ENCODE data around the gene ENPP3.

Gene ENPP3

GRCh38 chr6:131642565-131642964 lies 5.5 kb downstream of the ENPP3 start:
- H3K27me3 ChIP-seq: no peaks in the 10 kb centered on the region
- H3K4me2 ChIP-seq: no peak overlapping the region
- H3K9ac ChIP-seq: no peak overlapping the region
- TF ChIP-seq Cebpa-rat (IDR thresholded peaks at IDR 0.05): no peak
- H3K9me3 ChIP-seq: no peaks in the 10 kb centered on the region
- H3K27ac ChIP-seq: no peak overlapping the region
- no peaks in the 10 kb centered on the region for H4K20me1 ChIP-seq
- H3K36me3 ChIP-seq: no peaks in the 10 kb centered on the region
- H3K4me1 ChIP-seq: no peaks in the 10 kb centered on the region
- H3K4me3 ChIP-seq: no peak overlapping the region

- no peak overlapping the region for H3K4me2 ChIP-seq
- H3K9me3 ChIP-seq: no peaks in the 10 kb centered on the region
- H4K20me1 ChIP-seq: no peaks in the 10 kb centered on the region
- H3K9ac ChIP-seq: no peak overlapping the region
- H3K27me3 ChIP-seq: no peaks in the 10 kb centered on the region
- H3K27ac ChIP-seq: no peak overlapping the region
- no peaks in the 10 kb centered on the region for H3K36me3 ChIP-seq
- no peak for TF ChIP-seq Cebpa-rat (IDR thresholded peaks at IDR 0.05)
- no peaks in the 10 kb centered on the region for H3K4me1 ChIP-seq
- H3K4me3 ChIP-seq: no peak overlapping the region
Observed at GRCh38 chr6:131642987-131643611, 6.0 kb downstream of the ENPP3 start.

- Histone ChIP-seq H3K9me3 (no peaks in the 10 kb centered on the region), H3K27me3 (no peaks in the 10 kb centered on the region), H3K27ac (no peak overlapping the region), H3K36me3 (no peaks in the 10 kb centered on the region), H3K4me2 (no peak overlapping the region), H3K4me1 (no peaks in the 10 kb centered on the region), H3K9ac (no peak overlapping the region), H3K4me3 (no peak overlapping the region), H4K20me1 (no peaks in the 10 kb centered on the region)
- no peak for TF ChIP-seq Cebpa-rat (IDR thresholded peaks at IDR 0.05)
Observed at GRCh38 chr6:131643855-131644460, 6.9 kb downstream of the ENPP3 start.

GRCh38 chr6:131644921-131645320 lies 7.8 kb downstream of the ENPP3 start:
- no peak overlapping the region for H3K27ac ChIP-seq
- no peak overlapping the region for H3K4me3 ChIP-seq
- no peaks in the 10 kb centered on the region for H3K36me3 ChIP-seq
- no peaks in the 10 kb centered on the region for H3K9me3 ChIP-seq
- H3K27me3 ChIP-seq: no peaks in the 10 kb centered on the region
- no peak overlapping the region for H3K4me2 ChIP-seq
- H4K20me1 ChIP-seq: no peaks in the 10 kb centered on the region
- no peak overlapping the region for H3K9ac ChIP-seq
- no peak for TF ChIP-seq Cebpa-rat (IDR thresholded peaks at IDR 0.05)
- no peaks in the 10 kb centered on the region for H3K4me1 ChIP-seq

- Histone ChIP-seq H3K4me2 (no peak overlapping the region), H3K27me3 (no peaks in the 10 kb centered on the region), H4K20me1 (no peaks in the 10 kb centered on the region), H3K4me1 (no peaks in the 10 kb centered on the region), H3K27ac (no peak overlapping the region), H3K36me3 (no peaks in the 10 kb centered on the region), H3K9me3 (no peaks in the 10 kb centered on the region), H3K9ac (no peak overlapping the region), H3K4me3 (no peak overlapping the region)
- no peak for TF ChIP-seq Cebpa-rat (IDR thresholded peaks at IDR 0.05)
Observed at GRCh38 chr6:131645846-131646245, 8.7 kb downstream of the ENPP3 start.

- H3K4me1 ChIP-seq: no peaks in the 10 kb centered on the region
- no peak overlapping the region for H3K4me3 ChIP-seq
- no peak overlapping the region for H3K9ac ChIP-seq
- H3K27me3 ChIP-seq: no peaks in the 10 kb centered on the region
- no peak for TF ChIP-seq Cebpa-rat (IDR thresholded peaks at IDR 0.05)
- H4K20me1 ChIP-seq: no peaks in the 10 kb centered on the region
- no peaks in the 10 kb centered on the region for H3K9me3 ChIP-seq
- no peak overlapping the region for H3K4me2 ChIP-seq
- no peak overlapping the region for H3K27ac ChIP-seq
- no peaks in the 10 kb centered on the region for H3K36me3 ChIP-seq
Observed at GRCh38 chr6:131646249-131646670, 9.2 kb downstream of the ENPP3 start.

GRCh38 chr6:131651782-131652181 lies 14.7 kb downstream of the ENPP3 start:
- H3K4me2 ChIP-seq: no peak overlapping the region
- H3K27me3 ChIP-seq: no peaks in the 10 kb centered on the region
- no peaks in the 10 kb centered on the region for H3K4me1 ChIP-seq
- no peak for TF ChIP-seq Cebpa-rat (IDR thresholded peaks at IDR 0.05)
- no peaks in the 10 kb centered on the region for H3K9me3 ChIP-seq
- no peaks in the 10 kb centered on the region for H4K20me1 ChIP-seq
- H3K27ac ChIP-seq: no peak overlapping the region
- no peaks in the 10 kb centered on the region for H3K36me3 ChIP-seq
- no peak overlapping the region for H3K4me3 ChIP-seq
- no peak overlapping the region for H3K9ac ChIP-seq

- no peak for TF ChIP-seq Cebpa-rat (IDR thresholded peaks at IDR 0.05)
- Histone ChIP-seq H4K20me1 (no peaks in the 10 kb centered on the region), H3K9ac (no peak overlapping the region), H3K9me3 (no peaks in the 10 kb centered on the region), H3K36me3 (no peaks in the 10 kb centered on the region), H3K4me3 (no peak overlapping the region), H3K27ac (no peak overlapping the region), H3K4me2 (no peak overlapping the region), H3K27me3 (no peaks in the 10 kb centered on the region), H3K4me1 (no peaks in the 10 kb centered on the region)
Observed at GRCh38 chr6:131652472-131652871, 15.4 kb downstream of the ENPP3 start.

GRCh38 chr6:131654326-131654725 lies 17.2 kb downstream of the ENPP3 start:
- Histone ChIP-seq H3K4me2 (no peak overlapping the region), H3K36me3 (no peaks in the 10 kb centered on the region), H3K9ac (no peak overlapping the region), H3K27me3 (no peaks in the 10 kb centered on the region), H3K27ac (no peak overlapping the region), H3K4me1 (no peaks in the 10 kb centered on the region), H3K9me3 (no peaks in the 10 kb centered on the region), H4K20me1 (no peaks in the 10 kb centered on the region), H3K4me3 (no peak overlapping the region)
- no peak for TF ChIP-seq Cebpa-rat (IDR thresholded peaks at IDR 0.05)

- Histone ChIP-seq H4K20me1 (no peaks in the 10 kb centered on the region), H3K27ac (no peak overlapping the region), H3K4me3 (no peak overlapping the region), H3K27me3 (no peaks in the 10 kb centered on the region), H3K9me3 (no peaks in the 10 kb centered on the region), H3K4me1 (no peaks in the 10 kb centered on the region), H3K4me2 (no peak overlapping the region), H3K9ac (no peak overlapping the region), H3K36me3 (no peaks in the 10 kb centered on the region)
- TF ChIP-seq Cebpa-rat (IDR thresholded peaks at IDR 0.05): no peak
Observed at GRCh38 chr6:131655387-131655786, 18.3 kb downstream of the ENPP3 start.
